K562 (cell line): ENCODE measurements around the gene ZBTB39.

Experiments used
- CTCF ChIP-seq, 3 experiments: IDR thresholded peaks in 2 of 3; conservative IDR thresholded peaks in 1 of 3; 2 replicates each; pipeline ENCODE4 v1.5.1; 2011 to 2012; ENCODE audit warnings: low read length in 3 of 3, mild to moderate bottlenecking in 3 of 3, control low read depth in 2 of 3, improper control_type of control experiment in 1 of 3, inconsistent platforms in 1 of 3, low read depth in 1 of 3, mixed read lengths in 1 of 3, moderate library complexity in 1 of 3; ENCODE audit not compliant: insufficient read depth in 2 of 3
- FOXK2 ChIP-seq, 2 experiments: fragments of 450-650 bp; IDR thresholded peaks in 1 of 2; conservative IDR thresholded peaks in 1 of 2; 2 replicates each; pipeline ENCODE4 v1.6.1; 2016; ENCODE audit warnings: low read depth in 2 of 2, mild to moderate bottlenecking in 1 of 2
- GABPA ChIP-seq: fragments of 200-800 bp; sonication (Bioruptor generic); conservative IDR thresholded peaks from 2 replicates; pipeline ENCODE4 v1.6.1; 2016; ENCODE audit warnings: low read depth, missing genetic modification characterization, missing compliant biosample characterization
- MAZ ChIP-seq, 2 experiments: fragments of 450-650 bp in 1 of 2; sonication (generic) in 1 of 2; formaldehyde crosslinking; IDR thresholded peaks in 1 of 2; conservative IDR thresholded peaks in 1 of 2; 2 replicates each; pipeline versions ENCODE4 v1.4.0 to v1.5.0; 2020; ENCODE audit warnings: mild to moderate bottlenecking in 1 of 2, missing genetic modification reagents in 1 of 2
- MECOM ChIP-seq: fragments of 250-450 bp; sonication (Bioruptor Pico); IDR thresholded peaks from 2 replicates; pipeline ENCODE4 v1.8.0; 2022; ENCODE audit warnings: inconsistent platforms
- MYBL2 ChIP-seq, 2 experiments: fragments of 450-650 bp in 1 of 2; sonication (generic) in 1 of 2; formaldehyde crosslinking in 1 of 2; IDR thresholded peaks; 2 replicates each; pipeline versions ENCODE4 v1.6.1 to v1.8.1; 2017 to 2022; ENCODE audit warnings: borderline replicate concordance in 1 of 2, inconsistent platforms in 1 of 2, low read depth in 1 of 2, mild to moderate bottlenecking in 1 of 2, missing genetic modification reagents in 1 of 2, moderate library complexity in 1 of 2
- TFE3 ChIP-seq: fragments of 450-650 bp; formaldehyde crosslinking; IDR thresholded peaks from 2 replicates; pipeline ENCODE4 v1.4.0; 2020; ENCODE audit warnings: mild to moderate bottlenecking, mixed read lengths
- TOE1 ChIP-seq, 2 experiments: fragments of 450-650 bp in 1 of 2; sonication (generic) in 1 of 2; formaldehyde crosslinking in 1 of 2; IDR thresholded peaks; 2 replicates each; pipeline versions ENCODE4 v1.7.1 to v1.8.0; 2016 to 2022; ENCODE audit warnings: borderline replicate concordance in 2 of 2, mild to moderate bottlenecking in 2 of 2, antibody characterized with exemption in 1 of 2, inconsistent platforms in 1 of 2, low read depth in 1 of 2, missing genetic modification reagents in 1 of 2, moderate library complexity in 1 of 2
- ZNF133 ChIP-seq: fragments of 250-450 bp; sonication (Bioruptor Pico); IDR thresholded peaks from 2 replicates; pipeline ENCODE4 v1.4.0; 2020; ENCODE audit warnings: mild to moderate bottlenecking
- ZNF274 ChIP-seq: IDR thresholded peaks from 2 replicates; pipeline ENCODE4 v1.6.1; 2011; ENCODE audit warnings: low read depth, mild to moderate bottlenecking, low read length, moderate library complexity, borderline replicate concordance

GRCh38 chr12:57040750-57041149, 34.4 kb upstream of the ZBTB39 start:
- no peak for TF ChIP-seq MECOM (CRISPR knock-in tag)
- TF ChIP-seq CTCF (IDR thresholded peaks at IDR 0.05 in 2 of 3, conservative IDR thresholded peaks at IDR 0.05 in 1 of 3; ENCODE audit: insufficient read depth in 2 of 3, low read depth in 1 of 3, low read length in 3 of 3): no peak
- no peak for TF ChIP-seq ZNF133 (CRISPR knock-in tag)
- no peak for TF ChIP-seq GABPA (tag)
- no peak for TF ChIP-seq TFE3
- no peak for TF ChIP-seq FOXK2 (conservative IDR thresholded peaks at IDR 0.05 in 1 of 2, IDR thresholded peaks at IDR 0.05 in 1 of 2; ENCODE audit: low read depth in 2 of 2)
- TF ChIP-seq MAZ (CRISPR knock-in tag; conservative IDR thresholded peaks at IDR 0.05 in 1 of 2, IDR thresholded peaks at IDR 0.05 in 1 of 2): no peak
- no peak for TF ChIP-seq ZNF274
- no peak for TF ChIP-seq TOE1 (IDR thresholded peaks at IDR 0.05; ENCODE audit: borderline replicate concordance)
- no peak for TF ChIP-seq TOE1 (CRISPR knock-in tag; IDR thresholded peaks at IDR 0.05; ENCODE audit: borderline replicate concordance, low read depth)
- no peak for TF ChIP-seq MYBL2 (IDR thresholded peaks at IDR 0.05; ENCODE audit: low read depth)
- TF ChIP-seq MYBL2 (CRISPR knock-in tag; IDR thresholded peaks at IDR 0.05; ENCODE audit: borderline replicate concordance): no peak
